ENCODE results near the gene FIBCD1.

The FIBCD1 gene

DNA sequence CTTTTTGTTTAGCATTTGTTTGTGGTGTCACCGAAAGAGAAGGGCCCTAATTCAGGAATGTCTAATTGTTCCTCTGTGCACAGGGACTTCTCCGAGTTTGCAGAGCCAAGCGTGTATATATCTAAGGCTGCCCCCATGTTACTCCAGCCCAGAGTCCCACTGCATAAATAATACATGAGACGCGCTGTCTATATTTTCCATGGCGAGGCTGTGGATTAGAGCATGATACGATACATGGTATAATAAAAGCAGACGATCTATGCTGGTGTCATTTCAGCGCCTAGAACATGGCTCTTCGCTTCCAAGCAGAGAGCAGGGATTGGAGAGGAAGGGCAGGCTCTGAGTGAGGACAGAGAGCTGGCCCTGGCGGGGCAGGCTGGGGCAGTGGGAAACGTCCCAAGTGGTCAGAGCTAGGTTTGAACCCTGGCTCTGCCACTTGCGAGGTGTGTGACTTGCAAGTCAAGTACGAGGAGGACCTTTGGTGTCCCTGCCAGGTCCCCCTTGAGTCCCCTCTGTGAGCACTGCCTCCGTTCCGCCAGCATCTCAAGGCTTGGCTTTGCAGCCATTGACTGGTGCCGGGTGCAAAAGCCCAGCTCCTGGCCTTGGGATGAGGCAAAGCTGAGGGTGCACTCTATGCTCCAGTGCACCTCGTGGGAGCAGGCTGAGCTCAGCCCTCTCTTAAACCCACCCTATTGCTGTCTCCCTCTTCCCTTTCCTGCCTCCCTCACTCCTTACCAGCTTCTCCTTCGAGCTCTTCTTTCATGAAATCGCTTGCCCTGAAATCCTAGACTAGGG, 40.7 kb upstream of the FIBCD1 start:
- H3K4me3 ChIP-seq (ENCODE audit: low read depth, low read length), result no peak overlapping the region
- no peaks in the 10 kb centered on the region for H3K9me3 ChIP-seq (ENCODE audit: control insufficient read depth, low read length)

DNA sequence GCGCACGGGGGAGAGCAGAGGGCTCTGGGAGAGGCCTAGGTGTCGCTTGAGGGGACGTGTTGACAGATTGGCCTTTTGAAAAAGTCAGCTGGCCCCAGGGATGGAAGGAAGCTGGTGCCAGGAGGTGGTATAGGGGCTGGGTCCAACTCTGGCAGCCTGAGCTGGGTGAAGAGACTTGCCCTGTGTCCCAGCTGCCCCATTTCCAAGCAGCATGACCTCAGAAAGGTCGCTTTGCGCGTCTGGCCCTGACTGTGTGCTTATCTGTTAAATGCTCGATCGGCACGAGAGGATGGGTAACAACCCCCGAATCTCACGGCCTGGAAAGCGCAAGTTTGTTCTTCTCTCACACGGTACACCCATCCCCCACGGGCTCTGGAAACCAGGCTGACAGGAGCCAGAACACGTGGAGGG, 38.8 kb upstream of the FIBCD1 start:
- no peaks in the 10 kb centered on the region for H3K9me3 ChIP-seq (ENCODE audit: control insufficient read depth, low read length)
- H3K79me2 ChIP-seq, result no peaks in the 10 kb centered on the region
- no peak overlapping the region for H3K27ac ChIP-seq
- no peak overlapping the region for H2AFZ ChIP-seq
- H3K27me3 ChIP-seq (ENCODE audit: control insufficient read depth, insufficient read depth, low read length), result no peaks in the 10 kb centered on the region
- no peak overlapping the region for H3K9ac ChIP-seq
- H3K4me1 ChIP-seq, result no peaks in the 10 kb centered on the region
- H3K4me2 ChIP-seq (ENCODE audit: low read length), result no peak overlapping the region
- H3K4me3 ChIP-seq (ENCODE audit: low read depth, low read length), result no peak overlapping the region
- H3K36me3 ChIP-seq (ENCODE audit: control insufficient read depth, insufficient read depth, low read length), result no peaks in the 10 kb centered on the region
- TF ChIP-seq, protein P1, sequence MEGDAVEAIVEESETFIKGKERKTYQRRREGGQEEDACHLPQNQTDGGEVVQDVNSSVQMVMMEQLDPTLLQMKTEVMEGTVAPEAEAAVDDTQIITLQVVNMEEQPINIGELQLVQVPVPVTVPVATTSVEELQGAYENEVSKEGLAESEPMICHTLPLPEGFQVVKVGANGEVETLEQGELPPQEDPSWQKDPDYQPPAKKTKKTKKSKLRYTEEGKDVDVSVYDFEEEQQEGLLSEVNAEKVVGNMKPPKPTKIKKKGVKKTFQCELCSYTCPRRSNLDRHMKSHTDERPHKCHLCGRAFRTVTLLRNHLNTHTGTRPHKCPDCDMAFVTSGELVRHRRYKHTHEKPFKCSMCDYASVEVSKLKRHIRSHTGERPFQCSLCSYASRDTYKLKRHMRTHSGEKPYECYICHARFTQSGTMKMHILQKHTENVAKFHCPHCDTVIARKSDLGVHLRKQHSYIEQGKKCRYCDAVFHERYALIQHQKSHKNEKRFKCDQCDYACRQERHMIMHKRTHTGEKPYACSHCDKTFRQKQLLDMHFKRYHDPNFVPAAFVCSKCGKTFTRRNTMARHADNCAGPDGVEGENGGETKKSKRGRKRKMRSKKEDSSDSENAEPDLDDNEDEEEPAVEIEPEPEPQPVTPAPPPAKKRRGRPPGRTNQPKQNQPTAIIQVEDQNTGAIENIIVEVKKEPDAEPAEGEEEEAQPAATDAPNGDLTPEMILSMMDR (IDR thresholded peaks at IDR 0.05), result no peak

More for the DNA sequence above, 40.7 kb upstream of the FIBCD1 start:
- no peaks in the 10 kb centered on the region for H3K4me1 ChIP-seq
- H3K9ac ChIP-seq, result no peak overlapping the region
- H3K27ac ChIP-seq, result no peak overlapping the region
- H3K36me3 ChIP-seq (ENCODE audit: control insufficient read depth, insufficient read depth, low read length), result no peaks in the 10 kb centered on the region
- H3K4me2 ChIP-seq (ENCODE audit: low read length), result no peak overlapping the region
- TF ChIP-seq, protein P1 (IDR thresholded peaks at IDR 0.05), result no peak
- no peak overlapping the region for H2AFZ ChIP-seq
- no peaks in the 10 kb centered on the region for H3K27me3 ChIP-seq (ENCODE audit: control insufficient read depth, insufficient read depth, low read length)
- no peaks in the 10 kb centered on the region for H3K79me2 ChIP-seq

DNA sequence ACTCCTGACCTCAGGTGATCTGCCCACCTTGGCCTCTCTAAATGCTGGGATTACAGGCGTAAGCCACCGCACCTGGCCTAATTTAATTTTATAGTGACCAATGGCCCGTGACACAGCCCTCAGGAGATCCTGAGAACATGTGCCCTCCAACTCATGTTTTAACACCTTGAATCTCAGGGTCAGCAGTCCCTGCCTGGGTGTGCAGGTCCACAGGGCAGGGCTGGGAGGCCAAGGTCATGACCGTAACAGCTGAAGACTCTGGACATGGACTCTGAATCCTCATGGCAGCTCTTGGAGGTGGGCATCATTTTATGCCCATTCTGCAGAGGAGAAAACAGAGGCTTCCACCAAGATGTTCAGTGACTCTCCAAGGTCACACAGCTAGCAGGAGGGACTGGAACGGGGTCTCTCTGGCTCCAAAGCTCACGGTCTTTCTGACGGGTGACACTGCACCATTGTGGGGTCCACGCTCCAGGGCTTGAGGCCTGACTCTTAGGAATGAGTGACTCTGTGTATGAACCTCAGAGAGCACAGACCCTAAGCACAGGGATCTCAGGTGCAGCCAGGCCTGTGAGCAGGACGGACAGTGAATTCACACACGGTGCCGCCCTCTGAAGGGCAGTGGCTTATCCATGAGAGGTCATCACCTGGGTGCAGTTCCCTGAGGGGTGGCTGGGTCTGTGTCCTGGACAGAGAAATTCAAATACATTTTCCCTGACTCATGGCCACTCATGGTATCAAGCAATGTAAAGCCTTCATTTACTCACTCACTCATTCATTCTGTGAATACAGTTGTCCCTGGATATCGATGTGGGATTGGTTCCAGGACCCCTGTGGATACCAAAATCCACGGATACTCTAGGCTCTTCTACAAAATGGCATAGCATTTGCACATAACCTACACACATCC, 37.1 kb upstream of the FIBCD1 start:
- Histone ChIP-seq H3K27me3 (ENCODE audit: control insufficient read depth, insufficient read depth, low read length) (no peaks in the 10 kb centered on the region), H3K4me1 (no peaks in the 10 kb centered on the region), H2AFZ (no peak overlapping the region), H3K27ac (no peak overlapping the region), H3K79me2 (no peaks in the 10 kb centered on the region), H3K36me3 (ENCODE audit: control insufficient read depth, insufficient read depth, low read length) (no peaks in the 10 kb centered on the region), H3K9me3 (ENCODE audit: control insufficient read depth, low read length) (no peaks in the 10 kb centered on the region), H3K4me3 (ENCODE audit: low read depth, low read length) (no peak overlapping the region), H3K9ac (no peak overlapping the region), H3K4me2 (ENCODE audit: low read length) (no peak overlapping the region)
- TF ChIP-seq, protein P1 (IDR thresholded peaks at IDR 0.05), result no peak

DNA sequence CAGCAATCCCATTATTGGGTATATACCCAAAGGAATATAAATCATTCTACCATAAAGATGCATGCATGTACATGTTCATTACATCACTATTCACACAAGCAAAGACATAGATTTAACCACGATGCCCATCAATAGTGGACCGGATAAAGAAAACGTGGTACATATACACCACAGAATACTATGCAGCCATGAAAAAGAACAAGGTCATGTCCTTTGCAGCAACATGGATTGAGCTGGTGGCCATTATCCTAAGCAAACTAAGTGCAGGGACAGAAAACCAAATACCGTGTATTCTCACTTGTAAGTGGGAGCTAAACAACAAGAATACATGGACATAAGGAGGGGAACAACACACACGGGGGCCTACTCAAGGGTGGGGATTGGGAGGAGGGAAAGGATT, 36.1 kb upstream of the FIBCD1 start:
- H3K4me1 ChIP-seq, result no peaks in the 10 kb centered on the region
- H3K4me2 ChIP-seq (ENCODE audit: low read length), result no peak overlapping the region
- H3K4me3 ChIP-seq (ENCODE audit: low read depth, low read length), result no peak overlapping the region
- no peaks in the 10 kb centered on the region for H3K27me3 ChIP-seq (ENCODE audit: control insufficient read depth, insufficient read depth, low read length)
- no peak overlapping the region for H3K9ac ChIP-seq
- no peaks in the 10 kb centered on the region for H3K36me3 ChIP-seq (ENCODE audit: control insufficient read depth, insufficient read depth, low read length)
- H3K9me3 ChIP-seq (ENCODE audit: control insufficient read depth, low read length), result no peaks in the 10 kb centered on the region
- TF ChIP-seq, protein P1 (IDR thresholded peaks at IDR 0.05), result no peak
- H3K27ac ChIP-seq, result no peak overlapping the region
- H2AFZ ChIP-seq, result no peak overlapping the region
- H3K79me2 ChIP-seq, result no peaks in the 10 kb centered on the region
